Measurements from ENCODE around the gene GRK5. TPM values are rescaled to one million over a fixed set of nuclear protein-coding genes. Genes with fewer than 3 reads are reported as not detected.

GRK5 gene
- total RNA-seq, 1 donor from 2014 or later = 21.3 TPM

GRCh38 chr10:119209035-119209735 lies 1.8 kb downstream of the GRK5 start:
- peak overlapping the region; percentile 87 for H3K27ac Mint-ChIP-seq
- DNase-seq (peak; percentile 39), ATAC-seq (ENCODE audit: low read depth) (peak; percentile 20)
- no peaks in the 10 kb centered on the region for H3K27me3 Mint-ChIP-seq
- intact Hi-C loops (cut with micrococcal nuclease) = loop anchor here (1.0 kb wide), 2 partner anchors 62 to 97 kb away; no protein-coding TSS in a partner anchor
- no peak for TF ChIP-seq CTCF (IDR thresholded peaks at IDR 0.05)
- CTCF ChIA-PET = interaction anchor here (0.6 to 13.0 kb wide), 21 partner anchors 9 to 308 kb away, joined by 3 to 127 read pairs (median 4); no protein-coding TSS in a partner anchor
- H3K4me3 Mint-ChIP-seq = peak overlapping the region; percentile 93
- H3K36me3 Mint-ChIP-seq (ENCODE audit: low read depth) = peaks cover 15% of the 10 kb centered on the region
- H3K4me1 Mint-ChIP-seq = peaks cover 56% of the 10 kb centered on the region
- no peaks in the 10 kb centered on the region for H3K9me3 Mint-ChIP-seq
- POLR2A ChIA-PET = interaction anchor here (0.6 to 5.6 kb wide), 16 partner anchors 11 to 663 kb away, joined by 3 to 134 read pairs (median 4); no protein-coding TSS in a partner anchor

GRCh38 chr10:119209736-119210355 lies 2.5 kb downstream of the GRK5 start:
- no peak for TF ChIP-seq CTCF (IDR thresholded peaks at IDR 0.05)
- intact Hi-C loops (cut with micrococcal nuclease) = loop anchor here (1.0 kb wide), 2 partner anchors 61 to 96 kb away; no protein-coding TSS in a partner anchor
- ChIA-PET CTCF (interaction anchor here (0.6 to 13.0 kb wide), 19 partner anchors 8 to 308 kb away, joined by 3 to 127 read pairs (median 4); no protein-coding TSS in a partner anchor), POLR2A (interaction anchor here (0.7 to 5.6 kb wide), 6 partner anchors 58 to 216 kb away, joined by 4 to 134 read pairs (median 6); no protein-coding TSS in a partner anchor)
- Mint-ChIP-seq H3K4me1 (peaks cover 62% of the 10 kb centered on the region), H3K9me3 (no peaks in the 10 kb centered on the region), H3K4me3 (peak overlapping the region; percentile 93), H3K27ac (peak overlapping the region; percentile 87), H3K36me3 (ENCODE audit: low read depth) (peaks cover 15% of the 10 kb centered on the region), H3K27me3 (no peaks in the 10 kb centered on the region)
- DNase-seq (no peak), ATAC-seq (ENCODE audit: low read depth) (no peak)

GRCh38 chr10:119210633-119211032 lies 3.3 kb downstream of the GRK5 start:
- TF ChIP-seq CTCF (IDR thresholded peaks at IDR 0.05) = no peak
- H3K36me3 Mint-ChIP-seq (ENCODE audit: low read depth) = peaks cover 15% of the 10 kb centered on the region

GRCh38 chr10:119211176-119211575 lies 3.8 kb downstream of the GRK5 start:
- TF ChIP-seq CTCF (IDR thresholded peaks at IDR 0.05) = no peak
- POLR2A ChIA-PET = interaction anchor here (2.3 kb wide), 1 partner anchor 95 kb away, joined by 11 read pairs; no protein-coding TSS in a partner anchor
- no peaks in the 10 kb centered on the region for H3K27me3 Mint-ChIP-seq
- CTCF ChIA-PET = interaction anchor here (1.4 to 1.6 kb wide), 3 partner anchors 110 to 279 kb away, joined by 3 to 5 read pairs (median 4); no protein-coding TSS in a partner anchor
- H3K4me1 Mint-ChIP-seq = peaks cover 67% of the 10 kb centered on the region
- no peak overlapping the region for H3K4me3 Mint-ChIP-seq
- peak overlapping the region; percentile 41 for H3K27ac Mint-ChIP-seq
- no peak for ATAC-seq (ENCODE audit: low read depth)
- H3K9me3 Mint-ChIP-seq = no peaks in the 10 kb centered on the region
- DNase-seq = no peak
- intact Hi-C loops (cut with micrococcal nuclease) = no loop called here
- H3K36me3 Mint-ChIP-seq (ENCODE audit: low read depth) = peaks cover 15% of the 10 kb centered on the region

More at GRCh38 chr10:119210633-119211032, 3.3 kb downstream of the GRK5 start:
- ATAC-seq (ENCODE audit: low read depth) (no peak), DNase-seq (no peak)
- Mint-ChIP-seq H3K27ac (no peak overlapping the region), H3K9me3 (no peaks in the 10 kb centered on the region), H3K4me1 (peaks cover 66% of the 10 kb centered on the region), H3K4me3 (no peak overlapping the region), H3K27me3 (no peaks in the 10 kb centered on the region)
- intact Hi-C loops (cut with micrococcal nuclease) = no loop called here
- ChIA-PET CTCF (interaction anchor here (0.9 to 2.3 kb wide), 5 partner anchors 58 to 279 kb away, joined by 3 to 31 read pairs (median 3); no protein-coding TSS in a partner anchor), POLR2A (interaction anchor here (1.8 to 5.6 kb wide), 3 partner anchors 61 to 97 kb away, joined by 7 to 134 read pairs (median 11); no protein-coding TSS in a partner anchor)

All from activated B cell treated with CpG ODN at 0.5 μM for 24 hours (primary cell).